NB4 (cell line): Measurements from ENCODE around the gene RGL4.

Experiments used
- CTCF ChIP-seq: IDR thresholded peaks from one replicate; pipeline ENCODE4 v1.5.1; 2012; ENCODE audit warnings: low read depth, low read length
- MAX ChIP-seq: IDR thresholded peaks from 2 replicates; pipeline ENCODE4 v1.6.1; 2011; ENCODE audit warnings: low read depth, low read length
- MYC ChIP-seq: IDR thresholded peaks from 2 replicates; pipeline ENCODE4 v1.6.1; 2011; ENCODE audit warnings: low read depth, low read length
- POLR2A ChIP-seq: IDR thresholded peaks from 2 replicates; pipeline ENCODE4 v1.6.1; 2011; ENCODE audit warnings: mild to moderate bottlenecking; ENCODE audit not compliant: insufficient read length; ENCODE audit errors: extremely low read depth

DNA sequence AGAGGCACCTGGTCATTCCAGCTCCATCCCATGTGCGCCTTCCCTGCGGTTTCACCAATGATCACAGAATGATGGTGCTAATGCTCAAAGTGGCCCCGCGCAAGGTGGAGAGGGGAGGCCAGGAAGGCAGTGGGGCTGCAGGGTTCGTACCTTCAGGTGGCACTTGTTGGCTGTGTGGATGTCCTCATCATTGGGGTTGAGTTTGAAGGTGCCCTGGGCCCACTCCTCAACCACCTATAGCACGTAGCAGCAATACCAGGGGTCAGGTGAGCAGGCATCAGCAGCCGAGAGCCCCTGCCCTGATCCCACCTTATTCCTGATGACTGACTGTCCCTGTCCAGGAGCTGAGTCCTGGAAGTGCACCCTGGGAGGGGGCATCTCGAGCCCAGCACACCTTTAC is 38.1 kb upstream of the RGL4 start:
- no peak for TF ChIP-seq CTCF
- TF ChIP-seq POLR2A: no peak
- no peak for TF ChIP-seq MAX
- no peak for TF ChIP-seq MYC
